DMS53 treated with DMSO at 0.1 percent for 48 hours (cell line): ENCODE measurements around the gene RWDD4.

Experiments
- DNase-seq: peaks from one replicate; lab custom pipeline; 2025; ENCODE audit not compliant: unreplicated experiment; lab: John Stamatoyannopoulos, UW

The RWDD4 gene

GRCh38 chr4:183659029-183659871 lies at the start of gene RWDD4, which contains the start of gene TRAPPC11:
Gene RWDD4 (minus strand): TSS chr4:183659185. CDS start chr4:183658952, 233 bp downstream.
Gene TRAPPC11 (plus strand): TSS chr4:183659293. CDS start chr4:183663868, 4,575 bp downstream.
- DNase-seq, result peak; percentile 82

- DNase-seq, result no peak
Measured at GRCh38 chr4:183702492-183702891, 43.5 kb upstream of the RWDD4 start.

- no peak for DNase-seq
Measured at GRCh38 chr4:183700407-183700806, 41.4 kb upstream of the RWDD4 start.

- DNase-seq, result no peak
Measured at GRCh38 chr4:183698909-183699308, 39.9 kb upstream of the RWDD4 start.

- DNase-seq, result no peak
Measured at GRCh38 chr4:183691897-183692296, 32.9 kb upstream of the RWDD4 start.

- no peak for DNase-seq
Measured at GRCh38 chr4:183691006-183691405, 32.0 kb upstream of the RWDD4 start.

GRCh38 chr4:183688216-183688615 lies 29.2 kb upstream of the RWDD4 start:
- no peak for DNase-seq

GRCh38 chr4:183686461-183686860 lies 27.5 kb upstream of the RWDD4 start:
- no peak for DNase-seq

- DNase-seq, result no peak
Measured at GRCh38 chr4:183681119-183681518, 22.1 kb upstream of the RWDD4 start.

- no peak for DNase-seq
Measured at GRCh38 chr4:183675625-183676024, 16.6 kb upstream of the RWDD4 start.

- no peak for DNase-seq
Measured at GRCh38 chr4:183674153-183674552, 15.2 kb upstream of the RWDD4 start.

GRCh38 chr4:183670960-183671555 lies 12.1 kb upstream of the RWDD4 start:
- DNase-seq, result no peak

- no peak for DNase-seq
Measured at GRCh38 chr4:183670251-183670650, 11.3 kb upstream of the RWDD4 start.

- DNase-seq, result no peak
Measured at GRCh38 chr4:183666088-183666487, 7.1 kb upstream of the RWDD4 start.

- DNase-seq, result no peak
Measured at GRCh38 chr4:183659872-183660242, 872 bp upstream of the RWDD4 start.

GRCh38 chr4:183658362-183659028 lies 490 bp downstream of the RWDD4 start:
- DNase-seq, result no peak

GRCh38 chr4:183657564-183657963 lies 1.4 kb downstream of the RWDD4 start:
- DNase-seq, result no peak

- no peak for DNase-seq
Measured at GRCh38 chr4:183645326-183645725, 13.7 kb downstream of the RWDD4 start.

- no peak for DNase-seq
Measured at GRCh38 chr4:183639291-183639690, 19.7 kb downstream of the RWDD4 start.

GRCh38 chr4:183638436-183638835 lies 20.5 kb downstream of the RWDD4 start:
- DNase-seq, result no peak

GRCh38 chr4:183637461-183637860 lies 21.5 kb downstream of the RWDD4 start:
- peak; percentile 18 for DNase-seq

- peak; percentile 18 for DNase-seq
Measured at GRCh38 chr4:183636923-183637322, 22.1 kb downstream of the RWDD4 start.
